Progenitor cell of endocrine pancreas (in vitro differentiated cells): ENCODE results near the gene ZNF576. TPM values are rescaled to one million over a fixed set of nuclear protein-coding genes. Genes with fewer than 3 reads are reported as not detected.
"Not testable (repeated sequence)": the region's sequence is repeated elsewhere in the genome, so short reads cannot be mapped to it uniquely, and the experiment has no call there.

Experiments
- DNase-seq: peaks from one replicate; pipeline ENCODE4 v3.0.0; 2021; ENCODE audit warnings: low spot score; ENCODE audit not compliant: unreplicated experiment
- H3K27ac Mint-ChIP-seq: 2 replicates; pipeline ENCODE4 v1.8.0; 2021; ENCODE audit warnings: mild to moderate bottlenecking, moderate library complexity, mixed read lengths
- H3K27me3 Mint-ChIP-seq: 2 replicates; pipeline ENCODE4 v1.8.0; 2021; ENCODE audit warnings: mixed read lengths
- H3K36me3 Mint-ChIP-seq: 2 replicates; pipeline ENCODE4 v1.8.0; 2022; ENCODE audit warnings: mixed read lengths; ENCODE audit not compliant: insufficient read depth
- H3K4me1 Mint-ChIP-seq: 2 replicates; pipeline ENCODE4 v1.8.0; 2021; ENCODE audit warnings: low read depth, mixed read lengths
- H3K4me3 Mint-ChIP-seq: 2 replicates; pipeline ENCODE4 v1.8.0; 2021; ENCODE audit warnings: low read depth, mild to moderate bottlenecking, moderate library complexity, mixed read lengths
- H3K9me3 Mint-ChIP-seq: 2 replicates; pipeline ENCODE4 v1.8.0; 2021; ENCODE audit warnings: low read depth, mixed read lengths
- CTCF ChIP-seq: fragments of 200-600 bp; sonication (generic); IDR thresholded peaks from one replicate; pipeline ENCODE4 v1.5.0; 2021; ENCODE audit warnings: antibody characterized with exemption, mild to moderate bottlenecking; ENCODE audit not compliant: unreplicated experiment
- total RNA-seq: library from RNA; stranded (reverse); gene quantifications from 2 replicates; pipeline ENCODE4 v1.2.1, GENCODE V29; 2021

Gene ZNF576
- total RNA-seq, 1 donor from 2014 or later, result 15.4 TPM

- H3K27ac Mint-ChIP-seq, result no peak overlapping the region
- no peaks in the 10 kb centered on the region for H3K9me3 Mint-ChIP-seq
- DNase-seq, result no peak
- peaks cover 7% of the 10 kb centered on the region for H3K36me3 Mint-ChIP-seq
- no peaks in the 10 kb centered on the region for H3K27me3 Mint-ChIP-seq
- H3K4me1 Mint-ChIP-seq, result peaks cover 32% of the 10 kb centered on the region
- no peak for TF ChIP-seq CTCF
- H3K4me3 Mint-ChIP-seq, result no peak overlapping the region
Observed at GRCh38 chr19:43634068-43634467, 37.7 kb downstream of the ZNF576 start.

DNA sequence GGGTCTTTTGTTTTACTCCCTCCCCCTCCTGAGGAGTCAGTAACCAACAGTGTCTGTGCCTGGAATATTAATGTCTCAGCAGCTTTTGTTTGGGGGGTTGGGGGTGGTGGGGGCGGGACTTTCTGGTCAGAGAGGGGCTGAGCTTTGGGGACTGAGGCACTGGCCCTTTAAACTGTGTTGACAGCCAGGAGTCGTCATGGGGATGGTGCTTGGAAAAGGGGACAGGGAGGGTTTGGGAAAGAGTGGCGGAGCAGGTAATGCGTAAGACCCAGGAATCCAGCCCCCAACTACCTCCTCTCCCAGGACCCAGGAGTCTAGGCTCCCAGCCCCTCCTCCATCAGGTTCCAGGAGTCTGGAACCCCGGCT is 38.1 kb downstream of the ZNF576 start:
- H3K27me3 Mint-ChIP-seq, result no peaks in the 10 kb centered on the region
- H3K4me3 Mint-ChIP-seq, result no peak overlapping the region
- H3K27ac Mint-ChIP-seq, result no peak overlapping the region
- peaks cover 33% of the 10 kb centered on the region for H3K4me1 Mint-ChIP-seq
- peaks cover 7% of the 10 kb centered on the region for H3K36me3 Mint-ChIP-seq
- H3K9me3 Mint-ChIP-seq, result no peaks in the 10 kb centered on the region
- no peak for TF ChIP-seq CTCF
- DNase-seq, result no peak

DNA sequence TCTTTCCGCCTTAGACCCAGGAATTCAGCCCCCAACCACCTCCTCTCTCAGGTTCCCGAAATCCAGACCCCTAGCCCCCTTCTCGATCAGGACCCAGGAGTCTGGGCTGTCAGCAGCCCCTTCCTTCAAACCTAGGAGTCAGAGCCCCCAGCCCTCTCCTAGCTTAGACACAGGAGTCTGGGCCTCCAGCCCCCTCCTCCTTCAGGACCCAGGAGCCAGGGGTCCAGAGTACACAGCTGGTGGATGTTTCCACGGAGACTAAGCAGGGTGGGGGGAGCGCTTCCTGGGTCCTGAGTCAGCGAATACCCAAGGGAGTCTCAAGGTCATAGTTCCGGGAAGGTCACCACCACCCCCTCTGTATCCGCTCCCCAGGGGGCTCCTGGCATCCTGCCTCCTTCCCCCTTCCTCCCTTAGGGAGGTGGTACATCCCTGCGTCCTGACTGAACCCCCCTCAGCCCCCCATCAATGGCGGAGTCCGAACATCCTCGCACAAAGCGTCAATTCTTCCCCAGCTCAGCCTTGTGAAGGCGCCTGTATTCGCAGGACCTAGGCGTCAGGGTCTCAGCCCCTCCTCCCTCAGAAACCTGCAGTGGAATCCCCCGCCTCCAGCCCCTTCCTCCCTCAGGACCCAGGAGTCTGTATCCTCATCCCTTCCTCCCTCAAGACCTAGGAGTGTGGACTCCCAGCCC is 38.6 kb downstream of the ZNF576 start:
- peak overlapping the region; percentile 95 for H3K27ac Mint-ChIP-seq
- H3K4me3 Mint-ChIP-seq, result peak overlapping the region; percentile 67

GRCh38 chr19:43635561-43635940 is 39.2 kb downstream of the ZNF576 start:
- Mint-ChIP-seq H3K27ac (peak overlapping the region; percentile 95), H3K4me1 (peaks cover 33% of the 10 kb centered on the region), H3K4me3 (peak overlapping the region; percentile 67)
- H3K36me3 Mint-ChIP-seq, H3K9me3 Mint-ChIP-seq, DNase-seq, H3K27me3 Mint-ChIP-seq: not testable (repeated sequence)

More for the DNA sequence above, 38.6 kb downstream of the ZNF576 start:
- no peak for TF ChIP-seq CTCF
- H3K4me1 Mint-ChIP-seq, result peaks cover 33% of the 10 kb centered on the region
- no peak for DNase-seq
- no peaks in the 10 kb centered on the region for H3K9me3 Mint-ChIP-seq
- no peaks in the 10 kb centered on the region for H3K27me3 Mint-ChIP-seq
- peaks cover 7% of the 10 kb centered on the region for H3K36me3 Mint-ChIP-seq

GRCh38 chr19:43636121-43636683 is 39.8 kb downstream of the ZNF576 start:
- Mint-ChIP-seq H3K27me3 (peaks cover 5% of the 10 kb centered on the region), H3K9me3 (no peaks in the 10 kb centered on the region), H3K36me3 (peaks cover 6% of the 10 kb centered on the region), H3K27ac (no peak overlapping the region), H3K4me3 (no peak overlapping the region), H3K4me1 (peaks cover 33% of the 10 kb centered on the region)
- TF ChIP-seq CTCF, result no peak
- DNase-seq, result no peak
